HT-29 (cell line): Measurements from ENCODE around the gene GALNT10. TPM values are rescaled to one million over a fixed set of nuclear protein-coding genes. Genes with fewer than 3 reads are reported as not detected.
"Not testable (repeated sequence)": the region's sequence is repeated elsewhere in the genome, so short reads cannot be mapped to it uniquely, and the experiment has no call there.

Source experiments
- DNase-seq: peaks from one replicate; pipeline ENCODE4 v3.0.0-alpha.2; 2015; ENCODE audit warnings: low spot score
- total RNA-seq: library from RNA; depleted of rRNA; stranded (reverse); fragments of >200 nt; shearing (Covaris generic); gene quantifications from 2 replicates; pipeline ENCODE4 v1.2.3, GENCODE V29; 2014

GALNT10 gene
- total RNA-seq, 1 experiment from 2014 or later, result 8.0 TPM

DNA sequence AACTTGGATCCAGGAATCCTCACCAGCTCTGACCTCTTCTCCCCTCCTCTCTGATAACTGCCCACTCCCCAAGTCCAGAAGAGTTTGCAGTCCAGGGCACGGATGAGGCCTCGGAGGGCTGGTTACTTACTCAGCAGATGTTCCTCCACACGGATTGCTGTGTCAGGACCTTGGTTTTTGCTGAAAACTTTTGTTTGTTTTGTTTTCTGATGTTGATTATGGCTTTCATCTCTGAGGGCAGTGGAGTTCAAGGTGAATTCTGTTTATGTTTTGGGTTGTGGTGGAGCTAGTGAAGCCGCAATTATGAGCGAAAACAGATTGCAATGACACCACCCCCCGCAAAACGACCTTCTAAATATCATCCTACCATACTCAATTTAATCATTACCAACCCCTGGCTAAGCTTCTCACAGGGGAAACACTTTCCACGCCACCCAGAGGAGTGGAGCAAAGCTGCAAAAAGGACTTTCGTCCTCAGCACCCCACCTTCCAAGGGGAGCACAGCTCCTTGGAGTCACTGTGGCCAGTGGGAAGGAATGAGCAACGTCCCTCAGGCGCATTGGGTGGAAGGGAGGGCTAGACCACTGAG lies 162.5 kb downstream of the GALNT10 start:
- DNase-seq, result no peak

DNA sequence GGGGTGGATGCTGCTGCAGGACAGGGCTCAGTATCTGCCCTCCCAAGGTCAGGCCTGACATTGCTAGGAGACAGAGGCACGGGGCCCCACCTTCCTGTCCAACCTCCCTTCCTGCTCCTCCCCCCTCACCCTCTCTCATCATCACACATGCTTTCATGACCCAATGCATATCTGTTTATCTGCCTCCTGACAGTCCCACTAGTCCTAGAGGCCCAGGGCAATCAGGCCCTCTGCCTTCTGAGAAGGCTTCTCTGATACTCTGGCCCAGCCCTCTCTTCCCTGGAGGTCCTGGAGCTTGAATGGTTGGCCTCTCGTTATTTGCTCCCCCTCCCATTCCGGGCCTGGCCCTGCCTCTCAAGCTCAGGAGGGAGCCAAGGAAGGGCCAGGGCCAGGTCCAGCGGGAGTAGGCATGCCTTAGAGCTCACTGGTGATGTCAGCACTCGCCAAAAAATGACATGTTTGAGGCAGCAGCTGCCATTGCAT lies 164.6 kb downstream of the GALNT10 start:
- DNase-seq, result no peak

DNA sequence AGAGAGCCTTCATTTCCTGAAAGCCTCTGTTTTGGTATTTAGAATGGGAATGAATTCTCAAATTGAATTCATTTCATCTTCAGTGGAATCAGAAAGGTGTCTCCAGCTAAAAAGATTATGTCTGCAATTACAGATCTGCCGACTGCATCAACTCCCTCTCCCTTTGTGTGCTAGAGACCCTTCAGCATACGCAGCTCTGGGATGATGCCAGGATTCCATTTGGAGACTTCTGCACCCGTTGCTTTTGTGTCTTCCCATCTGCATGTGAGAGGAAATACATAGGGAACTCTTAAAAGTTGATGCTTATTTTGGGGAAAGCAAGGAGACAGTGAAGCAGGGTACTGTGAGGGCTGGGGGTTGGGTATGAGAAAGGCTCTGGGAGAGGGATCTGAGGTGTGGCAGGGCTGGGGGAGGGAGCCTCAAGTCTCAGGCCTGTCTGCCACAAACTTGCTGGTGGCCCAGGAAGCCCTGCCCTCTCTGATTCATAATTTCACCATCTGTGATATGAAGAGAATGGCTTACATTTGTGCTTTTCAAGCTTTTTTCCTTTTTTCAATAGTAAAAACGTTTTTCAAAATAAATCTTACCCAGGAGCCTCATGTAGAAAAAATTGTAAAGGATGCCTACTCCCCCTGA lies 165.6 kb downstream of the GALNT10 start:
- no peak for DNase-seq

GRCh38 chr5:154356958-154357357 lies 166.4 kb downstream of the GALNT10 start:
- DNase-seq, result no peak

DNA sequence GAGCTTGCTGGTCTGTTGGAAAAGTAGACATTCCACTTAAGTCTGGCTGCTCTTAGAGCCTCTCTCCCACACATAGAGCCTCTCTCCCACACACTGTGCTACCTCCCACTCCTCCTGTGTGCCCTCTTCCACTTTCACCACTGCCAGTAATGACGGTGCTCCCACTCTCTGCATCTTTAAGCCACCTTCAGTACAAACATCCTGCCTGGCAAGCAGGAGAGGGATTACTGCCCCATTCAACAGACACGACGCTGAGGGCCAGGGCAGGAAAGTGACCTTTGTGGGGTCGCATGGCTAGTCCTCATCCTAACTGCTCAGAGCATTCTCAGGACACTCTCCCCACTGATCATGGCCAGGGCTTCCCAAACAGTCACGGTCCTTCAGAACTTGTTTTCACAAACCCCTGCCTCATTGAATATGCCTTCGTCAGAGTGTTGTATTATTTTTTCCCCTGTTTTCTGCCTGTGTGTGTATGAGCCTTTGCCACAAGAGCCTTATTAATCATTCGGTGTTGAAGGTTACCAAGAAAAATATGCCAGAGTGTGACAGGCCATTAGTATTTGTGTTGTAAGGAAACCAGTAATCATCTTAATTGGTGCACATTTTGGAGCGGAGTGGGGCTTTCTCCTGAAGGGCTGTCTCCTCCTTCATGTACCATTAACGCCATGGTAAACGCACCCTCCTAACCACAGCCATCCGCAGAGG lies 168.1 kb downstream of the GALNT10 start:
- DNase-seq, result no peak

DNA sequence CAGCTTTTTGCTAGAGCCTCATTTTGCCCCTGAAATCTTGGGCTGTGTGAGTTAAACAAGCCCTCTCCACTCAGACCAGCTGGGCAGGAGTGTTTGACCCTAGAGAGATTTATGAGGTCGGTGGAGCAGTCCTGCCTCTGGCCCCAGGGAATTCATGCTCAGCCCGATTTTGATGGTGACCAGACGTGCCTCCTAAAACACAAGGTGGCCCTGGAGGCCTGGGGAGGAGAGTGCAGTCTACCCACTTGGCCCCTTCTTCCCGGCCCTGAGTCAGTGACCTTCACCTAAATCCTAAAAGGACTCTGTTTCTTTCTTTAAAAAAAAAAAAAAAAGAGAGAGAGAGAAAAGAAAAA lies 168.7 kb downstream of the GALNT10 start:
- DNase-seq, result no peak

- DNase-seq, result not testable (repeated sequence)
Observed at GRCh38 chr5:154360241-154360640, 169.7 kb downstream of the GALNT10 start.

DNA sequence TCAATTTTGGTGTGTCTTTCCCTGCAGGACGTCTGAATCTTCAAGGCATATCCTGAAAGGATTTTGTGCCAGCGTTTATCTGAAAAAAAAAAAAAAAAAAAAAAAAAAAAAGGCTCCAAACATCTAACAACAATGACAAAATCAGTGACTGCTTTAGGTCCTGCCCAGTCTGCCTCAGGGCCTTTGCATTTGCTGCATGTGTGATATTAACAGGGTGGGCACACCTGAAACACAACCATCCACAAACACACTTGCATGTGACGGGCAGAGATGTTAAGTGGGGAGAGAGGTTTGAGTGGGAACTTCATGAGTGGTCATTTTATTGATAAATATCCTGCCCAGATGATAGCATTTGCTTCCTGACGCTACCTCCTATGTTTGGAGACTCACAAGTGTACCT lies 172.9 kb downstream of the GALNT10 start:
- DNase-seq, result no peak

DNA sequence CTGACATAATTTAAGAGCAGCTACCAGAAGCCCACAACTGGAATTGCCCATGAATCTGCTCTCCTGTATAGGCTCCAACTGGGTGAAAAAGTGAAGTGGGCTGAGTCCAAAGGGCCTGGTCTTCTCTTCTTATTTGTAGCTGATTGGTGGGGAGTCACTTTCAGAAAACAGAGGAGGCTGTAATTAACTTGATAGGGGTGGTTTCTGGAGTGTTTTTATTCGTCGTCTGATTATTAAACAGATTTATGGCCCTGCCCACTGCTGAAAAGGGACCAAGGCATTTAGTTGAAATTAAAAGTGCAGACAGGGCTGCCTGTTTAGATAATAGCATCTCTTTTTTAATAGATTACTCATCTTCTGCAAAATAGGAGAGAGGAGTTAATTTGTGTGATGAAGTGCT lies 174.2 kb downstream of the GALNT10 start:
- DNase-seq, result no peak

GRCh38 chr5:154365823-154366222 lies 175.3 kb downstream of the GALNT10 start:
- no peak for DNase-seq

DNA sequence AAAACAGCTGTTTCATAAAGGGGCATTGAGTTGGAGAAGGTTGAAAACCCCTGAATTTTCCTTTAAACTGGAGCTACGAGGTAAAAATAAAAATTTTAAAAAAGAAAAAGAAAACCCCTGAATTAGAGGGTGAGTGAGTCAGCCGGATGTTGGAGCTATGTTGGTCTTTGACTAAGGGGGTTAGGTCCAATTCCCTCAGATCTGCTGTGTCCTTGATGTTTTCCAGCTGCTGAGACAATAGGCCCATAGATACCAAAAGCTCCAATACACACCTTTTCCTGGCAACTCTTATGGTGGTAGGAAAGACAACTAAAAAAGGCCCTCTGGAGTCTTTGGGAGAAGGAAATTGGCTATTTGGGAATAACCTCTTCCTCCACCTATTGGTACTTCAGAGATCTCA lies 175.8 kb downstream of the GALNT10 start:
- DNase-seq, result no peak

DNA sequence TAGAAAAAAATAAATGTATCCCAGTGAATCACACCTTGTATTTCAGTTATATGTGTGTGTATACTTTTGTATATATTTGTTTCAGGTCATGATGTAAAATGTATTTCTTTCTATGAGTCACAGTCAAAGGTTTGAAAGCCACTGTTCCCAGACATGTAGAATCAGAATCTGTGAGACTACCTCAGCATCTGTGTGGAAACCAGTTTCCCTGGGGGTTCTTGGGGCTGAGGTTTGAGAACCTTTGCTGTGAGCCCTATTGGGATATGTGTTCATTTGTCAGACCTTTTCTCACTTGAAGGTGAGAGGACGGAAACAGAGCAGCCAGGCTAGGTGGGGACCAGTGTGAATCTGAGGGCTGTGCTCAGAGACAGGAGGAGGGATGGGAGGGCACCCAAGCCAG lies 176.6 kb downstream of the GALNT10 start:
- DNase-seq, result no peak

DNA sequence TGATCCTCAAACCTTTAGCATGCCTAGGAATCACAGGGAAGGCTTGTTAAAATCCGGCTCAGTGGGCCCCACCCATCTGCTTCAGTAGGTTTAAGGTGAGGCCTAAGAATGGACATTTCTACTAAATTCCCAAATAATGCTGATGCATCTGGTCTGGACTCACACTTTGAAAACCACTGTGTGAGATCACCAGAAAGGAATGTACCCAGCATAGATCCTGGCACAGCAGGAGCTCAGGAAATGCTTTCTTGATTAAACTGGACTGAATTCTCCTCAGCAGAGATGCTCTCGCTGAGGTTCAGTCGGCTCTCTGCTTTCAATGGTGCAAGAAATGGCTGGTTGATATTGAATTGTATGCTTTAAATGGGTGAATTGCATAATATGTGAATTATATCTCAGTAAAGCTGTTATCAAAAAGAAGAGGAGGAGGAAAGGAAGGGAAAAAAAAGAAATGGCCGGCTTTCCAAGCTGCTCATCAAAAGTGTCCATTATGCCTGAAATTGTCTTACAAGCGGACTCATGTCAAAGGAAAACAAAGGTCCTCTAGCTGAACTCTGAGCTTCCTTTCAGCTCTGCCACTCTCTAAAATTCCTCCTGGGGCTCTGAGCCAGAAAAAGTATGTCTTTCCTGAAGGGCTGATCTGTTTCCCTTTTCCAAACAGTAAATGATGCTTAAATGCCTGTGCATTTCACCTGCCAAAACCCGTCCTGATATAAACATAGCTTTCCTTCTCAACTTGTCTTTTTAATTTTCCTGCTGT lies 177.7 kb downstream of the GALNT10 start:
- DNase-seq, result peak; percentile 19

DNA sequence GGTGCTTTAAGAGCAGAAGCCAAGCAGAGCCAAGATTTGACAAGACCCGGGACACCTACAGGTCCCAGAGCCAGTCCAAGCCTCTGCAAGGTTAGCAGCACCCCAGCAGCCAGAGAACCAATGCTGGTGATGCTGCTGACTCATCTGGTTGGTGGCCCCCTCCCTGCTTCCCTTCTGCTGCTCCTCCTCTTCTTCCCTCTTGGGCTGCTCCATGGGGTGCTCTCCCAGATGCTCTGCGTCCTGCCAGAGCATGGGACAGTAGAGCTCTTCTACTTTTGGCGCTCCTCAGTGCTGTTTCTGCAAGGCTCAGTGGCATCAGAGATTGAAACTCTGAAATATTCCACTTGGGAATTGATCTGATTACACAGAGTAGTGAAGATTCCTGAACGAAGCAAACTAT lies 179.1 kb downstream of the GALNT10 start:
- no peak for DNase-seq

- no peak for DNase-seq
Observed at GRCh38 chr5:154370119-154370518, 179.6 kb downstream of the GALNT10 start.

GRCh38 chr5:154370813-154371212 lies 180.3 kb downstream of the GALNT10 start:
- DNase-seq, result no peak

- no peak for DNase-seq
Observed at GRCh38 chr5:154371687-154372086, 181.2 kb downstream of the GALNT10 start.

GRCh38 chr5:154372661-154373060 lies 182.1 kb downstream of the GALNT10 start:
- DNase-seq, result no peak

GRCh38 chr5:154373326-154373725 lies 182.8 kb downstream of the GALNT10 start:
- no peak for DNase-seq

GRCh38 chr5:154373729-154374179 lies 183.2 kb downstream of the GALNT10 start:
- DNase-seq, result no peak

GRCh38 chr5:154374264-154374663 lies 183.7 kb downstream of the GALNT10 start:
- no peak for DNase-seq

GRCh38 chr5:154375329-154376008 lies 184.9 kb downstream of the GALNT10 start:
- DNase-seq, result no peak
